SU-DHL-6 (cell line): ENCODE measurements around the gene MKKS.
"Not testable (repeated sequence)": the region's sequence is repeated elsewhere in the genome, so short reads cannot be mapped to it uniquely, and the experiment has no call there.

ENCODE experiments used
- H2AFZ ChIP-seq: fragments of 200-600 bp; sonication (generic); 2 replicates; pipeline ENCODE4 v1.6.1; 2014; ENCODE audit warnings: low read depth, mild to moderate bottlenecking, moderate library complexity, mixed read lengths, antibody characterized with exemption, low read length; ENCODE audit not compliant: severe bottlenecking
- H3F3A ChIP-seq: fragments of 200-600 bp; shearing (Covaris generic); 2 replicates; pipeline ENCODE4 v1.6.0; 2016; ENCODE audit warnings: antibody characterized with exemption, mild to moderate bottlenecking; ENCODE audit not compliant: insufficient read depth
- H3K27ac ChIP-seq: fragments of 200-600 bp; sonication (generic); 2 replicates; pipeline ENCODE4 v1.5.1; 2016; ENCODE audit warnings: low read depth, mild to moderate bottlenecking, low read length, moderate library complexity, mixed read lengths
- H3K27me3 ChIP-seq: fragments of 200-600 bp; sonication (generic), shearing (Covaris generic); 2 replicates; pipeline ENCODE4 v1.6.0; 2014; ENCODE audit warnings: mild to moderate bottlenecking, low read length
- H3K36me3 ChIP-seq: fragments of 200-600 bp; sonication (generic); 2 replicates; pipeline ENCODE4 v1.6.1; 2014; ENCODE audit warnings: mild to moderate bottlenecking, low read length, mixed read lengths
- H3K4me2 ChIP-seq: fragments of 300-600, 200-600 bp; shearing (Covaris generic), sonication (generic); 2 replicates; pipeline ENCODE4 v1.6.0; 2014; ENCODE audit warnings: low read length, low read depth, mild to moderate bottlenecking; ENCODE audit not compliant: poor library complexity, severe bottlenecking
- H3K4me3 ChIP-seq: fragments of 200-600 bp; sonication (generic); 2 replicates; pipeline ENCODE4 v1.5.1; 2014; ENCODE audit warnings: antibody characterized with exemption, low read length, mild to moderate bottlenecking, mixed read lengths; ENCODE audit not compliant: insufficient read depth, poor library complexity, severe bottlenecking
- H3K79me2 ChIP-seq: fragments of 200-600 bp; sonication (generic); 2 replicates; pipeline ENCODE4 v1.6.1; 2014; ENCODE audit warnings: mild to moderate bottlenecking, low read length, moderate library complexity; ENCODE audit not compliant: insufficient read depth
- H3K9ac ChIP-seq: fragments of 200-600 bp; sonication (generic); 2 replicates; pipeline ENCODE4 v1.7.0; 2014; ENCODE audit warnings: mild to moderate bottlenecking, low read length
- H3K9me2 ChIP-seq: fragments of 200-600 bp; sonication (generic); replicated peaks from 2 replicates; pipeline ENCODE4 v1.6.1; 2014; ENCODE audit warnings: low read length; ENCODE audit not compliant: insufficient read depth
- H3K9me3 ChIP-seq: fragments of 200-600 bp; sonication (generic); 2 replicates; pipeline ENCODE4 v1.6.1; 2014; ENCODE audit warnings: low read length, mixed read lengths; ENCODE audit not compliant: insufficient read depth
- H4K20me1 ChIP-seq: fragments of 200-600 bp; sonication (generic); 2 replicates; pipeline ENCODE4 v1.6.1; 2014; ENCODE audit warnings: low read depth, mild to moderate bottlenecking, antibody characterized with exemption, low read length, moderate library complexity, mixed read lengths
- CTCF ChIP-seq: fragments of 200-600 bp; sonication (generic); IDR thresholded peaks from one replicate; pipeline ENCODE4 v1.5.1; 2017; ENCODE audit warnings: antibody characterized with exemption, mild to moderate bottlenecking, low read length, moderate library complexity; ENCODE audit not compliant: insufficient read depth, poor library complexity, severe bottlenecking
- EZH2phosphoT487 ChIP-seq: fragments of 200-600 bp; sonication (generic), shearing (Covaris generic); conservative IDR thresholded peaks from 2 replicates; pipeline ENCODE4 v1.6.1; 2018; ENCODE audit warnings: mild to moderate bottlenecking, antibody characterized with exemption, low read length, moderate library complexity, mixed read lengths

The MKKS gene

GRCh38 chr20:10419550-10420133 is 14.4 kb downstream of the MKKS start:
- Histone ChIP-seq H4K20me1 (no peaks in the 10 kb centered on the region), H3K36me3 (peaks cover 5% of the 10 kb centered on the region; the same call in 1 of the 2 replicates), H3K9me2 (no peaks in the 10 kb centered on the region), H3F3A (no peaks in the 10 kb centered on the region), H3K27ac (no peak overlapping the region), H3K9me3 (no peaks in the 10 kb centered on the region), H2AFZ (no peak overlapping the region), H3K79me2 (peaks cover 25% of the 10 kb centered on the region), H3K27me3 (no peaks in the 10 kb centered on the region), H3K4me3 (no peak overlapping the region), H3K4me2 (no peak overlapping the region), H3K9ac (no peak overlapping the region)
- TF ChIP-seq CTCF (no peak), EZH2phosphoT487 (no peak)

GRCh38 chr20:10417218-10417617 is 16.8 kb downstream of the MKKS start:
- H4K20me1 ChIP-seq, H3K4me3 ChIP-seq, H2AFZ ChIP-seq, H3F3A ChIP-seq, H3K9ac ChIP-seq, H3K79me2 ChIP-seq, H3K27me3 ChIP-seq, H3K9me2 ChIP-seq, H3K27ac ChIP-seq, H3K4me2 ChIP-seq, H3K9me3 ChIP-seq: not testable (repeated sequence)
- H3K36me3 ChIP-seq, result peaks cover 13% of the 10 kb centered on the region; the same call in 1 of the 2 replicates

GRCh38 chr20:10415013-10415650 is 18.9 kb downstream of the MKKS start:
- Histone ChIP-seq H3K9me2 (no peaks in the 10 kb centered on the region), H3K9me3 (no peaks in the 10 kb centered on the region), H3F3A (no peaks in the 10 kb centered on the region), H3K4me2 (no peak overlapping the region), H3K79me2 (no peaks in the 10 kb centered on the region; the same call in 1 of the 2 replicates), H3K27me3 (no peaks in the 10 kb centered on the region), H3K9ac (no peak overlapping the region), H3K4me3 (no peak overlapping the region), H3K27ac (no peak overlapping the region), H4K20me1 (no peaks in the 10 kb centered on the region), H3K36me3 (peaks cover 13% of the 10 kb centered on the region; the same call in 1 of the 2 replicates), H2AFZ (no peak overlapping the region)
- no peak for TF ChIP-seq CTCF
